Fibroblast of lung (primary cell): Measurements from ENCODE around the gene CTSO. TPM values are rescaled to one million over a fixed set of nuclear protein-coding genes. Genes with fewer than 3 reads are reported as not detected.
A peak's percentile ranks its signal among the peaks of the same experiment; 100 is the strongest.

Source experiments
- DNase-seq, 2 donors: peaks; one replicate each; pipeline versions ENCODE4 v3.0.0 to v3.0.0-alpha.2; 2010; ENCODE audit warnings: low read depth in 2 of 2
- H2AFZ ChIP-seq: 2 replicates; pipeline ENCODE4 v1.5.1; 2012; ENCODE audit warnings: low read length, control low read depth, inconsistent platforms
- H3K27ac ChIP-seq: 2 replicates; pipeline ENCODE4 v1.5.1; 2011; ENCODE audit warnings: low read length, control low read depth; ENCODE audit not compliant: insufficient read depth
- H3K27me3 ChIP-seq: 2 replicates; pipeline ENCODE4 v1.5.1; 2011; ENCODE audit warnings: mild to moderate bottlenecking, low read length; ENCODE audit not compliant: control insufficient read depth, insufficient read depth
- H3K36me3 ChIP-seq: 2 replicates; pipeline ENCODE4 v1.5.1; 2011; ENCODE audit warnings: low read length; ENCODE audit not compliant: control insufficient read depth, insufficient read depth
- H3K4me1 ChIP-seq: 2 replicates; pipeline ENCODE4 v1.5.1; 2011; ENCODE audit warnings: low read length; ENCODE audit not compliant: control insufficient read depth, insufficient read depth; ENCODE audit errors: extremely low read depth
- H3K4me2 ChIP-seq: 2 replicates; pipeline ENCODE4 v1.5.1; 2011; ENCODE audit warnings: low read length, control low read depth; ENCODE audit not compliant: insufficient read depth; ENCODE audit errors: extremely low read depth
- H3K4me3 ChIP-seq, 4 experiments: fragments of 200-600 bp in 1 of 4; sonication (generic) in 1 of 4; replicated peaks in 1 of 4; 2 replicates each; pipeline ENCODE4 v1.5.1; 2011 to 2016; ENCODE audit warnings: low read length in 4 of 4, low read depth in 3 of 4, mild to moderate bottlenecking in 3 of 4, control low read depth in 2 of 4, inconsistent platforms in 1 of 4, mixed read lengths in 1 of 4; ENCODE audit not compliant: insufficient read depth in 1 of 4; ENCODE audit errors: control extremely low read depth in 1 of 4
- H3K79me2 ChIP-seq: 2 replicates; pipeline ENCODE4 v1.5.1; 2012; ENCODE audit warnings: mild to moderate bottlenecking, low read length, inconsistent platforms; ENCODE audit not compliant: control insufficient read depth, insufficient read depth
- H3K9ac ChIP-seq: 2 replicates; pipeline ENCODE4 v1.5.1; 2011; ENCODE audit warnings: mild to moderate bottlenecking, low read length, control low read depth; ENCODE audit not compliant: insufficient read depth
- H3K9me3 ChIP-seq: 2 replicates; pipeline ENCODE4 v1.5.1; 2012; ENCODE audit warnings: low read depth, low read length; ENCODE audit not compliant: control insufficient read depth, insufficient read depth
- H4K20me1 ChIP-seq: 2 replicates; pipeline ENCODE4 v1.5.1; 2011; ENCODE audit warnings: low read length; ENCODE audit not compliant: control insufficient read depth, insufficient read depth; ENCODE audit errors: extremely low read depth
- CTCF ChIP-seq, 2 donors: IDR thresholded peaks in 1 of 2; conservative IDR thresholded peaks in 1 of 2; 1 replicate in 1 of 2; 2 replicates in 1 of 2; pipeline ENCODE4 v1.5.1; 2011 to 2012; ENCODE audit warnings: low read length in 2 of 2, control low read depth in 1 of 2, inconsistent platforms in 1 of 2, low read depth in 1 of 2, mild to moderate bottlenecking in 1 of 2
- EZH2 ChIP-seq: IDR thresholded peaks from 2 replicates; pipeline ENCODE4 v1.5.1; 2012; ENCODE audit warnings: low read length, control low read depth, mild to moderate bottlenecking; ENCODE audit errors: missing control alignments
- polyA plus RNA-seq, 2 donors: library from polyadenylated mRNA; depleted of rRNA in 1 of 2; stranded (reverse) in 1 of 2; unstranded in 1 of 2; fragments of >200 nt; gene quantifications; 2 replicates each; pipeline ENCODE4 v1.2.1, GENCODE V29; 2011 to 2012; ENCODE audit warnings: missing spikeins in 1 of 2
- total RNA-seq: library from RNA; depleted of rRNA; stranded (reverse); fragments of >200 nt; gene quantifications from 2 replicates; pipeline ENCODE4 v1.2.1, GENCODE V29; 2014

CTSO gene
- total and polyA plus RNA-seq, 2 donors (not counting 1 experiment from before 2014, with no cell fraction given): 23.6 to 47.3 TPM

- Histone ChIP-seq H2AFZ (no peak overlapping the region), H3K9me3 (no peaks in the 10 kb centered on the region), H3K27ac (no peak overlapping the region), H3K36me3 (no peaks in the 10 kb centered on the region), H3K4me3 (no peak overlapping the region), H3K4me1 (no peaks in the 10 kb centered on the region), H4K20me1 (no peaks in the 10 kb centered on the region), H3K79me2 (no peaks in the 10 kb centered on the region), H3K9ac (no peak overlapping the region), H3K27me3 (no peaks in the 10 kb centered on the region), H3K4me2 (no peak overlapping the region)
- TF ChIP-seq EZH2 (no peak), CTCF (conservative IDR thresholded peaks at IDR 0.05 in 1 of 2, IDR thresholded peaks at IDR 0.05 in 1 of 2; ENCODE audit: low read depth in 1 of 2, low read length in 2 of 2) (no peak)
- DNase-seq: no peak
These were observed 25.1 kb upstream of the CTSO start for GRCh38 chr4:155978810-155979209.

GRCh38 chr4:155975511-155975910, 21.8 kb upstream of the CTSO start:
- no peak overlapping the region for H2AFZ ChIP-seq
- no peaks in the 10 kb centered on the region for H4K20me1 ChIP-seq
- TF ChIP-seq CTCF (conservative IDR thresholded peaks at IDR 0.05 in 1 of 2, IDR thresholded peaks at IDR 0.05 in 1 of 2; ENCODE audit: low read depth in 1 of 2, low read length in 2 of 2) (no peak), EZH2 (no peak)
- no peak overlapping the region for H3K27ac ChIP-seq
- no peaks in the 10 kb centered on the region for H3K79me2 ChIP-seq
- H3K4me1 ChIP-seq: no peaks in the 10 kb centered on the region
- H3K9ac ChIP-seq: no peak overlapping the region
- H3K36me3 ChIP-seq: no peaks in the 10 kb centered on the region
- no peak overlapping the region for H3K4me2 ChIP-seq
- no peaks in the 10 kb centered on the region for H3K27me3 ChIP-seq
- no peak overlapping the region for H3K4me3 ChIP-seq
- DNase-seq: peak in 1 of 2 donors; percentile 27
- H3K9me3 ChIP-seq: no peaks in the 10 kb centered on the region

- no peaks in the 10 kb centered on the region for H3K79me2 ChIP-seq
- no peaks in the 10 kb centered on the region for H3K9me3 ChIP-seq
- H3K36me3 ChIP-seq: no peaks in the 10 kb centered on the region
- no peak overlapping the region for H2AFZ ChIP-seq
- H4K20me1 ChIP-seq: no peaks in the 10 kb centered on the region
- H3K4me2 ChIP-seq: no peak overlapping the region
- no peaks in the 10 kb centered on the region for H3K27me3 ChIP-seq
- TF ChIP-seq EZH2 (no peak), CTCF (conservative IDR thresholded peaks at IDR 0.05 in 1 of 2, IDR thresholded peaks at IDR 0.05 in 1 of 2; ENCODE audit: low read depth in 1 of 2, low read length in 2 of 2) (no peak)
- no peak overlapping the region for H3K4me3 ChIP-seq
- peak in 1 of 2 donors; percentile 24 for DNase-seq
- H3K9ac ChIP-seq: no peak overlapping the region
- H3K27ac ChIP-seq: no peak overlapping the region
- H3K4me1 ChIP-seq: no peaks in the 10 kb centered on the region
These were observed 21.3 kb upstream of the CTSO start for GRCh38 chr4:155974996-155975395.
